OCI-LY3 (cell line): ENCODE data around the gene ATP1B1.
"Not testable (repeated sequence)": the region's sequence is repeated elsewhere in the genome, so short reads cannot be mapped to it uniquely, and the experiment has no call there.

Source experiments
- H2AFZ ChIP-seq: fragments of 200-600, 300-600 bp; shearing (Covaris generic); 2 replicates; pipeline ENCODE4 v1.6.0; 2014; ENCODE audit warnings: antibody characterized with exemption, low read depth, low read length
- H3K27ac ChIP-seq: fragments of 200-600, 300-600 bp; sonication (generic); 2 replicates; pipeline ENCODE4 v1.5.1; 2014; ENCODE audit warnings: mild to moderate bottlenecking, low read length, moderate library complexity, mixed read lengths
- H3K27me3 ChIP-seq: fragments of 200-600, 300-600 bp; sonication (generic); 2 replicates; pipeline ENCODE4 v1.6.1; 2014; ENCODE audit warnings: low read depth, low read length, mixed read lengths
- H3K36me3 ChIP-seq: fragments of 200-600, 300-600 bp; sonication (generic); replicated peaks from 2 replicates; pipeline ENCODE3; 2014; ENCODE audit warnings: low read depth, low read length, mixed read lengths
- H3K4me1 ChIP-seq: fragments of 300-600, 200-600 bp; sonication (generic); 2 replicates; pipeline ENCODE4 v1.6.1; 2014; ENCODE audit warnings: low read length, mixed read lengths
- H3K4me2 ChIP-seq: fragments of 200-600, 300-600 bp; sonication (generic); 2 replicates; pipeline ENCODE4 v1.6.1; 2014; ENCODE audit warnings: low read length, mixed read lengths
- H3K4me3 ChIP-seq: fragments of 300-600, 200-600 bp; sonication (generic); 2 replicates; pipeline ENCODE4 v1.5.1; 2014; ENCODE audit warnings: antibody characterized with exemption, mild to moderate bottlenecking, low read length, moderate library complexity
- H3K79me2 ChIP-seq: fragments of 300-600, 200-600 bp; shearing (Covaris generic); 2 replicates; pipeline ENCODE4 v1.6.1; 2014; ENCODE audit warnings: mild to moderate bottlenecking, low read length, mixed read lengths
- H3K9ac ChIP-seq: fragments of 300-600, 200-600 bp; shearing (Covaris generic); 2 replicates; pipeline ENCODE4 v1.6.0; 2014; ENCODE audit warnings: mild to moderate bottlenecking, low read length, moderate library complexity
- H3K9me3 ChIP-seq: fragments of 200-600, 300-600 bp; shearing (Covaris generic); 2 replicates; pipeline ENCODE4 v1.6.1; 2014; ENCODE audit warnings: low read length, mixed read lengths; ENCODE audit not compliant: insufficient read depth
- H4K20me1 ChIP-seq: fragments of 200-600, 300-600 bp; sonication (generic); 2 replicates; pipeline ENCODE4 v1.6.1; 2016; ENCODE audit warnings: low read length, mixed read lengths; ENCODE audit not compliant: insufficient read depth
- CTCF ChIP-seq: fragments of 200-600, 300-600 bp; sonication (generic); IDR thresholded peaks from 2 replicates; pipeline ENCODE4 v1.5.1; 2014; ENCODE audit warnings: antibody characterized with exemption, low read length, low read depth
- EZH2phosphoT487 ChIP-seq: fragments of 200-600 bp; shearing (Covaris generic); IDR thresholded peaks from 2 replicates; pipeline ENCODE4 v1.6.1; 2018; ENCODE audit warnings: antibody characterized with exemption, mixed run types, low read depth

ATP1B1 gene

DNA sequence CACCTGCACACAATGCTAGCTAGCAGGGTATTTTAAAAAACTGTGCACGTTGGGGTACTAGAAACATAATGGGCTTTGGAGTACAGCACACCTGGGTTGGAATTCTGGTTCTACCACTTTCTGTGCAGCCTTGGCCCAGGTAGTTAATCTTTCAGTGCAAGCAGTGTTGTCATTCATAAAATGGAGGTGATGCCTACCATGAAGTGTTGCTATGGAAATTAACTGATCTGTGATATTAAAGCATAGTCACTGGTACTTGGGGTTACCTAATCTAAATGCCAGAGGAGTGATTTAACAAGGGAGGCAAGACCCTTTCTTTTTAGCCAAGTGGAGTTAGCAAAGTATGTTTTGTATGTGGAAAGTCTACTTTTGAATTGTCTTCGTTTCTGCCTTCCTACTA is 18.0 kb downstream of the ATP1B1 start:
- H3K27me3 ChIP-seq: no peaks in the 10 kb centered on the region
- H2AFZ ChIP-seq: no peak overlapping the region
- H3K27ac ChIP-seq: no peak overlapping the region
- TF ChIP-seq CTCF (no peak), EZH2phosphoT487 (no peak)
- peaks cover 86% of the 10 kb centered on the region for H4K20me1 ChIP-seq
- peaks cover 84% of the 10 kb centered on the region for H3K36me3 ChIP-seq
- H3K4me2 ChIP-seq: no peak overlapping the region
- H3K79me2 ChIP-seq: peaks cover 73% of the 10 kb centered on the region
- peaks cover 45% of the 10 kb centered on the region for H3K4me1 ChIP-seq
- no peak overlapping the region for H3K9ac ChIP-seq
- no peaks in the 10 kb centered on the region for H3K9me3 ChIP-seq
- no peak overlapping the region for H3K4me3 ChIP-seq

DNA sequence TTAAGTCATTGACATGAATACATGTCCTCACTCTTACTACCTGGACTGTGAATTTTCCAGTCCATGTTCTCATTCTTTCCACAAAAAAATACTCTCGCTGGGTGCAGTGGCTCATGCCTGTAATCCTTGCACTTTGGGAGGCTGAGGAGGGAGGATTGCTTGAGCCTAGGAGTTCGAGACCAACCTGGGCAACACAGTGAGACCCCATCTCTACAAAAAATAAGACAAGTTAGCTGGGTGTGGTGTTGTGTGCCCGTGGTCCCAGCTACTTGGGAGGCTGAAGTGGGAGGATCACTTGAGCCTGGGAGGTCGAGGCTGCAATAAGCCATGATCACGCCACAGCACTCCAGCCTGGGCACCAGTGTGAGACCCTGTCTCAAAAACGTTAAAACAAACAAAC is 19.1 kb downstream of the ATP1B1 start:
- peaks cover 62% of the 10 kb centered on the region for H3K79me2 ChIP-seq
- H4K20me1 ChIP-seq: peaks cover 77% of the 10 kb centered on the region
- H3K27ac ChIP-seq, H3K4me2 ChIP-seq, H3K27me3 ChIP-seq, H2AFZ ChIP-seq, H3K9me3 ChIP-seq, H3K4me3 ChIP-seq, H3K9ac ChIP-seq: not testable (repeated sequence)
- peaks cover 35% of the 10 kb centered on the region for H3K4me1 ChIP-seq
- H3K36me3 ChIP-seq: peaks cover 81% of the 10 kb centered on the region

DNA sequence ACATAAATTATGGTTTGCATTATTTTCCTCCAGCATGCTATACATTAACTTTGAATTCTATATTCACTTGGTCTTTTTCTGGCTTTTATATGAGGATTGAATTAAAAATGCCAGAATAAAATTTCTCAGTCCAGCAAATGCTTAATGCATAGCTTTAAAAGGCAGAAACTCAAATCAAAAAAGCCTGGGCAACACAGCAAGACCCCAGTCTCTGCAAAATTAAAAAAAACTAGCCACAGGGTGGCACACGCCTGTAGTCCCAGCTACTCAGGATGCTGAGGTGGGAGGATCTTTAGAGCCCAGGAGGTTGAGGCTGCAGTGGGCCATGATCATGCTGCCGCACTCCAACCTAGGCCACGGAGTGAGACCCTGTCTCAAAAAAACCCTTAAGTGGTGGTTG is 19.8 kb downstream of the ATP1B1 start:
- Histone ChIP-seq H2AFZ (no peak overlapping the region), H3K9ac (no peak overlapping the region), H3K4me1 (peaks cover 30% of the 10 kb centered on the region), H3K36me3 (peaks cover 85% of the 10 kb centered on the region), H3K9me3 (no peaks in the 10 kb centered on the region), H3K27ac (no peak overlapping the region), H3K4me3 (no peak overlapping the region), H3K4me2 (no peak overlapping the region), H4K20me1 (peaks cover 76% of the 10 kb centered on the region), H3K27me3 (no peaks in the 10 kb centered on the region), H3K79me2 (peaks cover 59% of the 10 kb centered on the region)
- TF ChIP-seq EZH2phosphoT487 (no peak), CTCF (no peak; the same call in 1 of the 2 replicates)

DNA sequence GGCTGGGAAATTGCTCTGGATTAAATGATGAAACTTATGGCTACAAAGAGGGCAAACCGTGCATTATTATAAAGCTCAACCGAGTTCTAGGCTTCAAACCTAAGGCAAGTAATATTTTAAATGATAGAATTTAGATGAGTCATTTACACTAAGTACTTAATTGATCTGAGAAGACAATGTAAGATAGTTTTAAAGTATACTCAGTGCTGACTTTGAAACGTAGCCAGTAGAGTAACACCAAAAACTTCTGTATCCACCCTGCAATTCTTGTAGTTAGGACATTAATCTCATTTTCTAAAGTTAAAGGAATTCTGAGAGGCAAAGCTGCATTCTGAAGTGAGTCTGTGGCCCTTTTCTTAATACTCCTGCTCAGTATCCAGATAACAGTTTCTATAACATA is 20.8 kb downstream of the ATP1B1 start:
- no peak for TF ChIP-seq EZH2phosphoT487
- no peak for TF ChIP-seq CTCF
- Histone ChIP-seq H3K27ac (no peak overlapping the region), H3K4me2 (no peak overlapping the region), H3K36me3 (peaks cover 84% of the 10 kb centered on the region), H3K4me3 (no peak overlapping the region), H3K27me3 (no peaks in the 10 kb centered on the region), H3K79me2 (peaks cover 49% of the 10 kb centered on the region), H2AFZ (no peak overlapping the region), H3K9ac (no peak overlapping the region), H3K9me3 (no peaks in the 10 kb centered on the region), H3K4me1 (peaks cover 27% of the 10 kb centered on the region), H4K20me1 (peaks cover 67% of the 10 kb centered on the region)

GRCh38 chr1:169128562-169128961 is 22.1 kb downstream of the ATP1B1 start:
- Histone ChIP-seq H3K36me3 (peaks cover 91% of the 10 kb centered on the region), H3K4me3 (no peak overlapping the region), H3K9me3 (no peaks in the 10 kb centered on the region), H3K9ac (no peak overlapping the region), H3K4me2 (no peak overlapping the region), H3K4me1 (peaks cover 29% of the 10 kb centered on the region), H2AFZ (no peak overlapping the region), H3K79me2 (peaks cover 42% of the 10 kb centered on the region), H3K27ac (no peak overlapping the region), H4K20me1 (peaks cover 62% of the 10 kb centered on the region), H3K27me3 (no peaks in the 10 kb centered on the region)
- TF ChIP-seq EZH2phosphoT487 (no peak), CTCF (no peak)
